Glutamatergic neuron (in vitro differentiated cells): ENCODE data around the gene OR10G3. TPM values are rescaled to one million over a fixed set of nuclear protein-coding genes. Genes with fewer than 3 reads are reported as not detected.

ENCODE experiments used
- DNase-seq: peaks from one replicate; pipeline ENCODE4 v3.0.0; 2022
- H3K27ac Mint-ChIP-seq: one replicate; pipeline ENCODE4 v1.8.0; 2020; ENCODE audit warnings: mild to moderate bottlenecking, mixed read lengths, inconsistent platforms; ENCODE audit not compliant: unreplicated experiment
- H3K27me3 Mint-ChIP-seq: one replicate; pipeline ENCODE4 v1.8.0; 2020; ENCODE audit warnings: mild to moderate bottlenecking, moderate library complexity, mixed read lengths, inconsistent platforms; ENCODE audit not compliant: unreplicated experiment
- H3K36me3 Mint-ChIP-seq: one replicate; pipeline ENCODE4 v1.8.0; 2020; ENCODE audit warnings: mild to moderate bottlenecking, mixed read lengths, inconsistent platforms; ENCODE audit not compliant: unreplicated experiment
- H3K4me1 Mint-ChIP-seq: one replicate; pipeline ENCODE4 v1.8.0; 2020; ENCODE audit warnings: mild to moderate bottlenecking, low read depth, mixed read lengths, inconsistent platforms; ENCODE audit not compliant: unreplicated experiment
- H3K4me3 Mint-ChIP-seq: one replicate; pipeline ENCODE4 v1.8.0; 2020; ENCODE audit warnings: mild to moderate bottlenecking, mixed read lengths, inconsistent platforms; ENCODE audit not compliant: unreplicated experiment
- H3K9me3 Mint-ChIP-seq: one replicate; pipeline ENCODE4 v1.8.0; 2020; ENCODE audit warnings: mild to moderate bottlenecking, moderate library complexity, mixed read lengths, inconsistent platforms; ENCODE audit not compliant: unreplicated experiment
- total RNA-seq: library from RNA; stranded (reverse); fragmentation: NEBNext Ultra II Directional; extraction: Animal tissue kit (Norgen Biotek cat#: 25700); gene quantifications from one replicate; pipeline ENCODE4 v1.2.1, GENCODE V29; 2021; ENCODE audit not compliant: unreplicated experiment
- TF ChIP-seq, protein P1 (sequence below): fragments of 200-600 bp; sonication (generic); IDR thresholded peaks from one replicate; pipeline ENCODE4 v1.5.0; 2021; ENCODE audit not compliant: partially characterized antibody, unreplicated experiment

Gene OR10G3
- total RNA-seq, 1 donor from 2014 or later = not detected

DNA sequence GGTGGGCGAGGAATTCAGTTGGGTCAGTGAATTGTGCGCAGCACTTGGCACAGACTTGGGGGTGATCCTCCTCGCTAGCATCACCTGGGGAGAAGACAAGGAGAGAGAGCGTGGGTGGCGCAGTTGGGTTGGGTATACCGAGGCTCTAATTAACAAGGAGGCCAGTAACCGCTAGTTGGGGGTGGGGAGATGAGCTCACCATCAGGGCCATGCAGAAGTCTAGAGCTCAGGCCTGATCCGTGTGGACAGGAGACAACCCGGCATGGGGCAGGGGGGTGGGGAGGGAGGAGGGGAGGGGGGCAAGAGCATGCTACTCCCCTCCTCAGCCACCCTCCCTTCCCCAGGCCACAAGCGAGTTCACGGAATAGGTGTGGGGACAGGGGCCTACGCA lies 54.3 kb downstream of the OR10G3 start:
- Mint-ChIP-seq H3K27ac (peak overlapping the region; percentile 97), H3K27me3 (peaks cover 19% of the 10 kb centered on the region), H3K4me3 (peak overlapping the region; percentile 93), H3K36me3 (peaks cover 13% of the 10 kb centered on the region), H3K4me1 (peaks cover 8% of the 10 kb centered on the region), H3K9me3 (peaks cover 9% of the 10 kb centered on the region)
- DNase-seq = peak; percentile 30
- TF ChIP-seq, protein P1, sequence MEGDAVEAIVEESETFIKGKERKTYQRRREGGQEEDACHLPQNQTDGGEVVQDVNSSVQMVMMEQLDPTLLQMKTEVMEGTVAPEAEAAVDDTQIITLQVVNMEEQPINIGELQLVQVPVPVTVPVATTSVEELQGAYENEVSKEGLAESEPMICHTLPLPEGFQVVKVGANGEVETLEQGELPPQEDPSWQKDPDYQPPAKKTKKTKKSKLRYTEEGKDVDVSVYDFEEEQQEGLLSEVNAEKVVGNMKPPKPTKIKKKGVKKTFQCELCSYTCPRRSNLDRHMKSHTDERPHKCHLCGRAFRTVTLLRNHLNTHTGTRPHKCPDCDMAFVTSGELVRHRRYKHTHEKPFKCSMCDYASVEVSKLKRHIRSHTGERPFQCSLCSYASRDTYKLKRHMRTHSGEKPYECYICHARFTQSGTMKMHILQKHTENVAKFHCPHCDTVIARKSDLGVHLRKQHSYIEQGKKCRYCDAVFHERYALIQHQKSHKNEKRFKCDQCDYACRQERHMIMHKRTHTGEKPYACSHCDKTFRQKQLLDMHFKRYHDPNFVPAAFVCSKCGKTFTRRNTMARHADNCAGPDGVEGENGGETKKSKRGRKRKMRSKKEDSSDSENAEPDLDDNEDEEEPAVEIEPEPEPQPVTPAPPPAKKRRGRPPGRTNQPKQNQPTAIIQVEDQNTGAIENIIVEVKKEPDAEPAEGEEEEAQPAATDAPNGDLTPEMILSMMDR = no peak

DNA sequence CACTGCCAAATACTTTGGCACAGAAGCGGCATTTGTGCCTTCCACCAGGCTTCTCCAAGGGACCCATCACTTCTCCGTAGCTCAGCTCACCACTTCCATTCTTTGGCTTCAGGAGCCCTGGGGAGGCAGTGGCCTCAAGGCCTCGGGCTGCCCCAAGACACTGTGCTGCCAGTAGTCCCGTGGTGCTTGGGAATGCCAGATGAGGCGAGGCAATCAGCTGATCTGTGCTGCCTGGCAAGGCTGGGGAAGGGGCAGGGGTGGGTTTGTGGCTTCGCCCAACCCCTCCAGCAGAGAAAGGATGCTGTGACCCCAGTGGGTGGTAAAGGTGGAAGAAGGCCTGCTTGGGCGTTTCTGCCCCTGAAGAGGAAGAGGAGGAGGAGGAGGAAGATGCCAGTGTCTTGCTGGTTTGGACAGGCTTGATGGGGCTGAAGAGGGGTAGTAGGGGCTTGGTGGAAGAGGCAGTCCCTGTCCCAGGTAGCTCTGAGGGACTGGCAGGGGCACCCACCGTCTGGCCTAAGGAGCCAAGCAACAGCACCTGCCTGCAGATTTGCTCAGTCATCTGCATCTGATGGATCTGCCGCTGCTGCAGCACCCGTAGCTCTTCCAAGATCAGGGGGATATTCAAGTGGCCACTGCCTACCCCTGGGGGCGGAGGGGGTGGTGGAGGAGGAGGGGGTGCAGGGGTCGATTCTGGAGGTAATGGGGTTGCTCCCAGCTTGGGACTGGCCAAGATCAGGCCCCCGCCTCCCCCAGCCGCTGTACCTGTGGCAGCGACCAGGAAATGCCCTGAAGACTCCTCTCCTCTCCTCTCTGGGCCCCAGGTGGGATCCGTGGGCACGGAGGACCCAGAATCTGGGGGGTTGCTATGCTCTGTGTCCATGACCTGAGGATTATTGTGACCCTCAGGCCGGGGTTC lies 55.0 kb downstream of the OR10G3 start:
- TF ChIP-seq, protein P1 = no peak
- Mint-ChIP-seq H3K4me1 (peaks cover 8% of the 10 kb centered on the region), H3K36me3 (peaks cover 17% of the 10 kb centered on the region), H3K9me3 (peaks cover 9% of the 10 kb centered on the region), H3K4me3 (peak overlapping the region; percentile 93), H3K27ac (peak overlapping the region; percentile 97), H3K27me3 (peaks cover 20% of the 10 kb centered on the region)
- no peak for DNase-seq

- peaks cover 8% of the 10 kb centered on the region for H3K4me1 Mint-ChIP-seq
- H3K36me3 Mint-ChIP-seq = peaks cover 22% of the 10 kb centered on the region
- TF ChIP-seq, protein P1 = no peak
- H3K27ac Mint-ChIP-seq = no peak overlapping the region
- H3K4me3 Mint-ChIP-seq = no peak overlapping the region
- H3K9me3 Mint-ChIP-seq = peaks cover 13% of the 10 kb centered on the region
- peaks cover 15% of the 10 kb centered on the region for H3K27me3 Mint-ChIP-seq
- no peak for DNase-seq
Measured at GRCh38 chr14:21523203-21523602, 56.7 kb downstream of the OR10G3 start.

GRCh38 chr14:21521501-21521900 lies 58.4 kb downstream of the OR10G3 start:
- Mint-ChIP-seq H3K27me3 (peaks cover 15% of the 10 kb centered on the region), H3K4me3 (no peak overlapping the region), H3K36me3 (peaks cover 22% of the 10 kb centered on the region), H3K9me3 (peaks cover 10% of the 10 kb centered on the region), H3K27ac (no peak overlapping the region), H3K4me1 (peaks cover 2% of the 10 kb centered on the region)
- no peak for DNase-seq
- TF ChIP-seq, protein P1 = no peak

DNA sequence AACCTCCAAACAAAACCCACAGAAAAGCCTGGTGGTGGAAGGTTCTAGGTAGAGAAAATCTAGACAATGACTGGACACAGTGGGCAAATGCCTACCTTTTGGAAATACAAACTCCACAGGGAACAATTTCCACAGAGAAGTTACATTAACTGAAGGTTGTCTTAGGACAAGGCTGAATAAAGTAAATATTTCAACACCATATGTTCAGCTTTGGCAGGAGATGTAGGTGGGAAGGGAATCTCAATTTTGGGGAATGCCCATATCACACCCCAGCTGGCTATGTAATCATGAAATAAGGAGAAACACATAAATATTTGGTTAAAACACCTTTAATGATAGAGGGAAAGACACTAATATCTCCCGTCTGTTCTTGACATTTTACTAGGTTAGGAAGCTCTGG lies 59.1 kb downstream of the OR10G3 start:
- Mint-ChIP-seq H3K27me3 (peaks cover 15% of the 10 kb centered on the region), H3K4me3 (peak overlapping the region; percentile 56), H3K9me3 (peaks cover 10% of the 10 kb centered on the region), H3K36me3 (peaks cover 22% of the 10 kb centered on the region), H3K4me1 (peaks cover 2% of the 10 kb centered on the region), H3K27ac (peak overlapping the region; percentile 28)
- no peak for DNase-seq
- TF ChIP-seq, protein P1 = no peak
